Measurements from ENCODE around the gene TMEM165. TPM values are rescaled to one million over a fixed set of nuclear protein-coding genes. Genes with fewer than 3 reads are reported as not detected.
A peak's percentile ranks its signal among the peaks of the same experiment; 100 is the strongest.

Gene TMEM165
- total RNA-seq, 1 donor from 2014 or later = 110 TPM

DNA sequence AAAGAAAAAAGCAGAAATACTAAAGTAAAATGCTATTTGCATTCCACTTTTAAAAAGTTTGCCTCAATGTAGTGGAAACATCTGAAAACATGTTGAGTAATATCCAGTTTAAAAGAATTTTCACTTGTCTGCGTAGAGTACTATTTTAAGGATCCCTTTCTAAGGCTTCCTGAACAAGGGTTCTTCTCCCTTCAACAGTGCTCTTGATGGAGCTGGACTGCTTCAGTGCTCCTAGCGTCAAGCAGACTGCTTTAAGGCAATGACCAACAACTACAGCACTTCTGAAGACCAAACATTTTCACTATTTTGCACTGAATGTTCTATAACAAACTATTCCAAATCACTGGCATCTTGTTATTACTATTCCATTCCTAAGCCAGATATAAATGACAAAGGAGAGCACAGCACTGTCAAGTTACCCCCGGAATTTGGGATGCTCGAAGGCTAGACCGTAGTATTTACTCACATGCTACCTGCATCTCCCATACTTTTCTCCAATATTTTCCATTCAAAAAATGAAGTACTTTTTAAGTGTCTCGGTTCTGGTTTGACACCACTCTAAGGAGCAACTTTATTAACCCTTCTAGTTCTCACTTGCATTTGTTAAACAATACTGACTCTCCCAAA is 36.1 kb downstream of the TMEM165 start:
- Mint-ChIP-seq H3K27ac (no peak overlapping the region), H3K27me3 (ENCODE audit: insufficient read depth) (no peaks in the 10 kb centered on the region), H3K4me1 (ENCODE audit: low read depth) (peaks cover 14% of the 10 kb centered on the region), H3K36me3 (ENCODE audit: low read depth) (peaks cover 33% of the 10 kb centered on the region), H3K4me3 (no peak overlapping the region), H3K9me3 (no peaks in the 10 kb centered on the region)
- intact Hi-C loops (cut with micrococcal nuclease) = loop anchor here (10.0 kb wide), 1 partner anchor 303 kb away; no protein-coding TSS in a partner anchor
- no peak for DNase-seq (ENCODE audit: low spot score)

- Mint-ChIP-seq H3K4me1 (ENCODE audit: low read depth) (peaks cover 14% of the 10 kb centered on the region), H3K36me3 (ENCODE audit: low read depth) (peaks cover 35% of the 10 kb centered on the region), H3K9me3 (no peaks in the 10 kb centered on the region), H3K4me3 (no peak overlapping the region), H3K27ac (peak overlapping the region; percentile 7), H3K27me3 (ENCODE audit: insufficient read depth) (no peaks in the 10 kb centered on the region)
- DNase-seq (ENCODE audit: low spot score) = peak; percentile 1
- intact Hi-C loops (cut with micrococcal nuclease) = loop anchor here (5.0 to 10.0 kb wide), 4 partner anchors 38 to 432 kb away; partner anchors contain the start of genes CLOCK and TMEM165
These were observed 39.5 kb downstream of the TMEM165 start for GRCh38 chr4:55435141-55435841.

DNA sequence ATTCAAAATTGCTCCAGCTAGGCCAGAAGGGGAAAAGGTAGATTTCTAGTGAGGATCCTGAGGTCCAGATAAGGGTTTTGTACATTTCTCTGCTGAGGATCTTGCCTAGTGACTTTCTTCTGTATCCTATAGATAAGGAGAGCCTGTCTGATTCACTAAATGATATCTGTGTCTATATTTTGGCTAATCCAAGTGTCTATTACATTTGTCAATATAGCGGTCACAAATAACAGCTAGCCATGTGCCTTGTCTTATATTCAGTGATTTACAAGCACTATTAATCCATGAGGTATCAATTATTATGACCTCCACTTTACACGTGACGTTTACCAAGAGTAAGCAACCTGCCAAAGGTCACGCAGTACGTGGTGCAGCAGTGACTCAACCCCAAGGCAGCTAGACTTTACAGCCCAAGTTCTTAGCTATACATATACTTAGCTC is 41.6 kb downstream of the TMEM165 start:
- intact Hi-C loops (cut with micrococcal nuclease) = loop anchor here (5.0 to 10.0 kb wide), 4 partner anchors 40 to 430 kb away; partner anchors contain the start of genes CLOCK and TMEM165
- peaks cover 14% of the 10 kb centered on the region for H3K4me1 Mint-ChIP-seq (ENCODE audit: low read depth)
- no peak overlapping the region for H3K4me3 Mint-ChIP-seq
- peaks cover 31% of the 10 kb centered on the region for H3K36me3 Mint-ChIP-seq (ENCODE audit: low read depth)
- no peak overlapping the region for H3K27ac Mint-ChIP-seq
- H3K27me3 Mint-ChIP-seq (ENCODE audit: insufficient read depth) = no peaks in the 10 kb centered on the region
- DNase-seq (ENCODE audit: low spot score) = no peak
- H3K9me3 Mint-ChIP-seq = no peaks in the 10 kb centered on the region

- Mint-ChIP-seq H3K27me3 (ENCODE audit: insufficient read depth) (no peaks in the 10 kb centered on the region), H3K36me3 (ENCODE audit: low read depth) (peaks cover 30% of the 10 kb centered on the region), H3K9me3 (no peaks in the 10 kb centered on the region), H3K27ac (peak overlapping the region; percentile 25), H3K4me3 (no peak overlapping the region), H3K4me1 (ENCODE audit: low read depth) (peaks cover 14% of the 10 kb centered on the region)
- DNase-seq (ENCODE audit: low spot score) = no peak
- intact Hi-C loops (cut with micrococcal nuclease) = loop anchor here (5.0 to 10.0 kb wide), 4 partner anchors 41 to 429 kb away; partner anchors contain the start of genes CLOCK and TMEM165
These were observed 42.1 kb downstream of the TMEM165 start for GRCh38 chr4:55437823-55438222.

DNA sequence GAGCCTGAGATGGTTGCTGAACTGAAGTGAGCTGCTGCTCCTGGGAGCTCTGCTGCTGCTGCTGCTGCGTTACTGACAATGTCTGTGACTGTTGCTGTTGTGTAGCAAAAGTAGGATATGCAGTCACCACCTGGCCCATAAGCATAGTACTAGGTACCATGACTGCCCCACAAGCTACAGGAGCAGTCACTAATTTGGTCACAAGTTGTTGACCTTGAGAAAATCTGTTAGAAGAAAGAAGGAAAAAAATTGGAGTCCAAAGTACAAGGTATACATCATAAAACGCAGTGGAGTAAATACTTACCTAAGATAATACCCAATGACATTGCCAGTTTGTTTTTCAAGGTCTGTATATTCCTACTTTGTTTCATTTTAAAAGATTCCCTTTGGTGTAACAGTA is 42.6 kb downstream of the TMEM165 start:
- intact Hi-C loops (cut with micrococcal nuclease) = loop anchor here (5.0 to 10.0 kb wide), 4 partner anchors 41 to 429 kb away; partner anchors contain the start of genes CLOCK and TMEM165
- H3K36me3 Mint-ChIP-seq (ENCODE audit: low read depth) = peaks cover 26% of the 10 kb centered on the region
- H3K9me3 Mint-ChIP-seq = no peaks in the 10 kb centered on the region
- no peaks in the 10 kb centered on the region for H3K27me3 Mint-ChIP-seq (ENCODE audit: insufficient read depth)
- H3K27ac Mint-ChIP-seq = no peak overlapping the region
- no peak for DNase-seq (ENCODE audit: low spot score)
- no peak overlapping the region for H3K4me3 Mint-ChIP-seq
- peaks cover 14% of the 10 kb centered on the region for H3K4me1 Mint-ChIP-seq (ENCODE audit: low read depth)

DNA sequence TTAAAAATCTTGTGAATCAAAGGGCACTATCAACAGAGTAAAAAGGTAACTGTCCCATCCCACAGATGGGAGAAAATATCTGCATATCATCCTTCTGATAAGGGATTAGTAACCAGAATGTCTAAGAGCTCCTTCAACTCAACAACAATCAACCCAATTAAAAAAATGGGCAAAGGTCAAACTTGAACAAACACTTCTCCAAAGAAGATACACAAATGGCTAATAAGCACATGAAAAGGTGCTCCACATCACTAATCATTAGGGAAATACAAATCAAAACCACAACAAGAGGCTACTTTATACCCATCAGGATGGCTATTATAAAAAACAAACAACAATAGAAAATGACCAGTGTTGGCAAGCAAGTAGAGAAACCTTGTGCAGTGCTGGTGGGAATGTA is 43.3 kb downstream of the TMEM165 start:
- H3K4me1 Mint-ChIP-seq (ENCODE audit: low read depth) = peaks cover 14% of the 10 kb centered on the region
- no peaks in the 10 kb centered on the region for H3K9me3 Mint-ChIP-seq
- no peaks in the 10 kb centered on the region for H3K27me3 Mint-ChIP-seq (ENCODE audit: insufficient read depth)
- no peak for DNase-seq (ENCODE audit: low spot score)
- intact Hi-C loops (cut with micrococcal nuclease) = loop anchor here (5.0 to 10.0 kb wide), 4 partner anchors 42 to 428 kb away; partner anchors contain the start of genes CLOCK and TMEM165
- no peak overlapping the region for H3K4me3 Mint-ChIP-seq
- no peak overlapping the region for H3K27ac Mint-ChIP-seq
- H3K36me3 Mint-ChIP-seq (ENCODE audit: low read depth) = peaks cover 26% of the 10 kb centered on the region

GRCh38 chr4:55440786-55441185 is 45.0 kb downstream of the TMEM165 start:
- Mint-ChIP-seq H3K4me3 (no peak overlapping the region), H3K4me1 (ENCODE audit: low read depth) (no peaks in the 10 kb centered on the region), H3K27me3 (ENCODE audit: insufficient read depth) (no peaks in the 10 kb centered on the region), H3K27ac (no peak overlapping the region), H3K36me3 (ENCODE audit: low read depth) (peaks cover 17% of the 10 kb centered on the region), H3K9me3 (no peaks in the 10 kb centered on the region)
- intact Hi-C loops (cut with micrococcal nuclease) = no loop called here
- no peak for DNase-seq (ENCODE audit: low spot score)

DNA sequence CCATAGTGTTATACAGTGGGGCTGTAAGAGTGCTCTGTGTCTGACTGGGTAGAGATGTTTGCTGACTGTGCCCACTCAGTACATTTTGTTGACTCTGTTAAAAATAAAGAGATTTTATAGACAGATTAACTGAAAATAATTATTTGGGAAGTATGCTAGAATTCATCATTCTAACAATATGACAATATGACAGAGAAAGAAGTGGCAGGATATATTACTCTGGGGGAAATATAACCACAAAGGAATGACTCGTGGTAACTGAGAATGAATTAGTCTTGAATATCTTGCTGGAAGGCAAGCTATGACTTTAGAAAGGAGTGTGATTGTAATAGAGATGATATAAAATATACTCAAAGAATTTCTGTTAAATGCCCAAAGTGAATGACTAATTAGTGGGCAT is 46.8 kb downstream of the TMEM165 start:
- Mint-ChIP-seq H3K4me3 (no peak overlapping the region), H3K4me1 (ENCODE audit: low read depth) (no peaks in the 10 kb centered on the region), H3K36me3 (ENCODE audit: low read depth) (peaks cover 14% of the 10 kb centered on the region), H3K27me3 (ENCODE audit: insufficient read depth) (no peaks in the 10 kb centered on the region), H3K27ac (no peak overlapping the region), H3K9me3 (no peaks in the 10 kb centered on the region)
- intact Hi-C loops (cut with micrococcal nuclease) = no loop called here
- DNase-seq (ENCODE audit: low spot score) = no peak

GRCh38 chr4:55444827-55445226 is 49.1 kb downstream of the TMEM165 start:
- H3K36me3 Mint-ChIP-seq (ENCODE audit: low read depth) = peaks cover 12% of the 10 kb centered on the region
- H3K9me3 Mint-ChIP-seq = no peaks in the 10 kb centered on the region
- H3K4me3 Mint-ChIP-seq = no peak overlapping the region
- DNase-seq (ENCODE audit: low spot score) = no peak
- H3K27me3 Mint-ChIP-seq (ENCODE audit: insufficient read depth) = no peaks in the 10 kb centered on the region
- intact Hi-C loops (cut with micrococcal nuclease) = no loop called here
- no peaks in the 10 kb centered on the region for H3K4me1 Mint-ChIP-seq (ENCODE audit: low read depth)
- no peak overlapping the region for H3K27ac Mint-ChIP-seq

DNA sequence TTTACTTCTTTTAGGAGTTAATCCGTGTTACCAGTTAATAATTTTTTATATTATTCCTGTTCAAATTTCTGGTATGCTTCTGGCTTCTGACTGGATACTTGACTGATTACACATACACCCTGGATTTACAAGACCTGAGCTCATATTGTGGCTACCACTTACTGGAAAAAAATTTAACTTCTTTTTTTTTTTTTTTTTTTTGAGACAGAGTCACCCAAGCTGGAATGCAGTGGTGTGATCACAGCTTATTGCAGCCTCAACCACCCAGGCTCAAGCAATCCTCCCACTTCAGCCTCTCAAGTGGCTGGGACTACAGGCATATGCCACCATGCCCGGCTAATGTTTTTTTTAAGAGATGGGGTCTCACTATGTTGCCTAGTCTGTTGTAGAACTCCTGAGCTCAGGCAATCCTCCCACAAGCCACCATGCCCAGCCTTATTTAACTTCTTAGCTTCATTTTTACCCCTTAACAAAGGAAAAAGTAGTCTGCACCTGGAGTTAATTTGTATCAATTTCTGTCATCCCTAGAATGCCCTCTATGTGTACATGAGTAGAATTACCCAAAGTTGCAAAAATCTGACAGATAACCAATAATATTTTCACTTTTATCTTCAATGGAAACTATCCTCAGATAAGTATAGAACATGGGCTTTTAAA is 50.3 kb downstream of the TMEM165 start:
- Mint-ChIP-seq H3K27me3 (ENCODE audit: insufficient read depth) (no peaks in the 10 kb centered on the region), H3K4me1 (ENCODE audit: low read depth) (no peaks in the 10 kb centered on the region), H3K27ac (no peak overlapping the region), H3K9me3 (no peaks in the 10 kb centered on the region), H3K4me3 (no peak overlapping the region), H3K36me3 (ENCODE audit: low read depth) (peaks cover 8% of the 10 kb centered on the region)
- intact Hi-C loops (cut with micrococcal nuclease) = no loop called here
- DNase-seq (ENCODE audit: low spot score) = no peak

GRCh38 chr4:55446578-55446922 is 50.8 kb downstream of the TMEM165 start:
- DNase-seq (ENCODE audit: low spot score) = no peak
- no peaks in the 10 kb centered on the region for H3K9me3 Mint-ChIP-seq
- H3K27me3 Mint-ChIP-seq (ENCODE audit: insufficient read depth) = no peaks in the 10 kb centered on the region
- no peaks in the 10 kb centered on the region for H3K4me1 Mint-ChIP-seq (ENCODE audit: low read depth)
- H3K27ac Mint-ChIP-seq = no peak overlapping the region
- no peak overlapping the region for H3K4me3 Mint-ChIP-seq
- peaks cover 11% of the 10 kb centered on the region for H3K36me3 Mint-ChIP-seq (ENCODE audit: low read depth)
- intact Hi-C loops (cut with micrococcal nuclease) = no loop called here

DNA sequence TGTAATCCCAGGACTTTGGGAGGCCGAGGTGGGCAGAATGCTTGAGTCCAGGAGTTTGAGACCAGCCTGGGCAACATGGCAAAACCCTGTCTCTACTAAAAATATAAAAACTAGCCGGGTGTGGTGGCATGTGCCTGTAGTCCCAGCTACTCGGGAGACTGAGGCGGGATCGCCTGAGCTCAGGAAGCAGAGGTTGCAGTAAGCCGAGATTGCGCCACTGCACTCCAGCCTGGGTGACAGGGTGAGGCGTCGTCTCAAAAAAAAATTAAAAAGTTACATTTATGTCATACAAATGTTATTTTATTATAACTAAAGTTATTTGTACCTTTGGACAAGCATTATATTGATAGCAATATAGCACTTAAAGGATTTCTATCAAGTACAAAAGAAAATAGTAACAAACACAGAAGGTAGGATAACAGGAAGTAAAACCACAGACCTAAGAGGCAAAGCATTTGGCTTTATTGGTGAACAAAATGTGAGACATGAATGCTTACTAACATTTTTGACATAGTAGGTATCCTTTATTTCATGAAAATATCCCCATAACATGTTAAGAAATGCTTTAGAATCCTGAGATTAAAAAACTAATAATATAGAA is 51.5 kb downstream of the TMEM165 start:
- Mint-ChIP-seq H3K27ac (no peak overlapping the region), H3K4me1 (ENCODE audit: low read depth) (no peaks in the 10 kb centered on the region), H3K36me3 (ENCODE audit: low read depth) (peaks cover 17% of the 10 kb centered on the region), H3K4me3 (no peak overlapping the region), H3K27me3 (ENCODE audit: insufficient read depth) (no peaks in the 10 kb centered on the region), H3K9me3 (no peaks in the 10 kb centered on the region)
- DNase-seq (ENCODE audit: low spot score) = no peak
- intact Hi-C loops (cut with micrococcal nuclease) = no loop called here

Measured in activated T-helper 1 cell treated with anti-CD3 and anti-CD28 coated beads, Interleukin-12 subunit alpha, Interleukin-12 subunit beta, Interleukin-2, Interleukin-4 antibody, amounts not matched to agents 30 ng/mL and 10 ng/mL and 1 ng/mL, durations not matched to agents 14 hours and 24 hours and 36 hours (primary cell).